GM21360 (cell line): ENCODE results near the gene RRAGC.
A peak's percentile ranks its signal among the peaks of the same experiment; 100 is the strongest.
"Not testable (repeated sequence)": the region's sequence is repeated elsewhere in the genome, so short reads cannot be mapped to it uniquely, and the experiment has no call there.

Experiments
- ATAC-seq: cut with Tn5 transposase; IDR thresholded peaks from one replicate; pipeline ENCODE4 v1.9.1; 2021; ENCODE audit warnings: mild to moderate bottlenecking, moderate library complexity; ENCODE audit not compliant: unreplicated experiment

RRAGC gene

DNA sequence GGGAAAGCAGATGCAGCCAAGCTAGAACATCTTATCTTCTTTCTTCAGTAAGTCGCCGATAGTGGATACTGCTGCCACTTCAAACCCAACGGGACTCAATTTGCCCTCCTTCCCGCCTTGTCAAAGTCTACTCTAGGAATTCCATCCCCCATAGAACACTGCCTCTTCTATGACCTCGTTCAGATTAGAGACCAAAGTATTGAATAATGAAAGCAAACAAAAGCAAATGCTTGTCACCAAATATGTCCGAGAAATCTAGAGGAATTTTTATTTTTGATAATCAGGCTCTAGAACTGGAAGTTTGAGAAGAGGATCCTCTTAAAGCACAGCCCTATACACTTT lies 853 bp upstream of the RRAGC start:
- no peak for ATAC-seq

DNA sequence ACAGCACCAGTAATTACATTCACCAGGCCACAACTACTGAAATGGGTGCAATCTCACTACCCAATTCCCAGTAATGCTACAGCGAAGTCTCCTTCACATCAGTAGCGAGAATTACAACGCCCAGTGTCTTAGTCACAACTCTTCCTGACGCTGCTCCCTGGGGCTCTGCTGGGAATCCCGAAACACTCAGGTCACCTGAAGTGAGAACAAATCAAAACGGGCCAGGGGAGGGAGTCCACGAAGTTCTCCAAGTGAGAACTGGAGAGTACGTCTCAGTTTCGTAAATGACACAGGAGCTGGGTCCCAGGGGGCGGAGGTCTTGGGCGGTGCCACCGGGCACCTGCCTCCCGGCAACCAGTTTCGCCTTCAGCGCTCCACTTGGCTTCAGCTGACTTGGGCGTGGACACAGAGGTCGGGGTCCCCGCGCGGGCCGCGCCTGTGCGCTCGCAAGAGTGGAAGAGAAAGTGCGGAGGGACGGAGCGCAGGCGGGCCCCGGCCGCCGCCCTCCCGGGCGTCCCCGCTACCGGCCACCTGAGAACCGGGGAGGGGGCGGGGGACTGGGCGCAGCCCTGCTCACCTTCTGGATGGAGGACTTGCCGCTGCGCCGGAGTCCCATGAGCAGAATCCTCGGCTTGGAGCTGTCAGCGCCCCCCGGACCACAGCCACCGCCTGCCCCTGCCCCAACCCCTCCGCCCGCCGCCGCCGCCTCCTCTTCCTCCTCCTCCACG lies 575 bp downstream of the RRAGC start:
- peak; percentile 34 for ATAC-seq

DNA sequence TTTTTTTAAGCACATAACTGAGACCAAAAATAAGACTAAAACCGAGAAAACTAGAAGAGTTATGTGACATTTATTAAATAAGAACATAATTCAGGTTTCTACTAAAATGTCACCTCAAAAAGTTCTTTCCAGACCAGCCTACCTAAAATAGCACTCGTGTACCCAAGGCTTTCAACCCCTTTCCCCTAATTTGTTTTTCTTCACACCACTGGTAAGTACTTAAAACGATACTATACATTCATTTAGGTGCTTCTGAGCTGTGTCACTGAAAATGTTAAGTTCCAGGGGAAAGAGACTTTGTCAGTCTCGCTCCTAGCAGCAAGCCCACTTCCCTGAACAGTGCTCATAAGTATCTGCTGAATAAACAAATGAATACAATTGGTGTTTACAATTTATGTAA lies 6.8 kb downstream of the RRAGC start:
- no peak for ATAC-seq

DNA sequence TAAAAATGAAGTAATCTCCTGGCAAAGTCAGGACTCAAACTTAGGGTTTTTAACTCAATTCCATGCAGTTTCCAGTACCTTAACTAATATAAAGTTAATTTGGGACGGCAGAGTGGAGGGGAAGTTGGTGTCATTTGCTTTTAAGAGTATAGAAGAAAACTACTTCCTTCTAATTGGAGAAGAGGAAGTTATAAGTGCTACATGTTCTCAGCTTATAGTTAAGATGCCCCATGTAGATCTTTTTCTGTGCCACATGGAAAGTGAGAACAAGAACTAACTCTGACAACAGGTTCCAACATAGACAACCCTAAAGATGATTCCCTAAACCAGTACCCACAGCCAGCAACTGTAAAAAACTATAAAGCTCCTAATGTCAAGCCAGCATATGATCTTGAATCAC lies 11.5 kb downstream of the RRAGC start:
- ATAC-seq, result no peak

DNA sequence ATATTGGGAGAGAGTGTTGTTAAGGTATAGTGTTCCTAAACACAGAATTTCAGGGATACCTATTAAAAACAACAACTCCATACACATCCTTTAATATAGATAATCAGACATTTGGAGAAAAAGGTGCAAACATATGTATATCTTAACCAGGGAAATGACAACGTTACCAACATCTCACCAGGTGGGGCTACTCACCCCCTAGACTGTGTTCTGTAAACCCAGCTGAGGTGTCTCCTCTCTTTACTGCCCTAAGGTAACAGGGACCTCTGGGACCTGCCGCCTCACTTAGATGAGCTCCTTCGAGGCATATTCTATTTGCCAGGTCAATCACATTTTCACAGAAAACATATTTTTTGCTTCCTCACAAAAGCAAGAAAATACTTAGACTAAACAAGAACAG lies 13.4 kb downstream of the RRAGC start:
- no peak for ATAC-seq

DNA sequence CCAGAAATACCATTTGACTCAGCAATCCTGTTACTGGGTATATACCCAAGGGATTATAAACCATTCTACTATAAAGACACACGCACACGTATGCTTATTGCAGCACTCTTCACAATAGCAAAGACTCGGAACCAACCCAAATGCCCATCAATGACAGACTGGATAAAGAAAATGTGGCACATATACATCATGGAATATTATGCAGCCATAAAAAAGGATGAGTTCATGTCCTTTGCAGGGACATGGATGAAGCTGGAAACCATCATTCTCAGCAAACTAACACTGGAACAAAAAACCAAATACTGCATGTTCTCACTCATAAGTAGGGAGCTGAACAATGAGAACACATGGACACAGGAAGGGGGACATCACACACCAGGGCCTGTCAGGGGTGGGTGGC lies 14.5 kb downstream of the RRAGC start:
- not testable (repeated sequence) for ATAC-seq

DNA sequence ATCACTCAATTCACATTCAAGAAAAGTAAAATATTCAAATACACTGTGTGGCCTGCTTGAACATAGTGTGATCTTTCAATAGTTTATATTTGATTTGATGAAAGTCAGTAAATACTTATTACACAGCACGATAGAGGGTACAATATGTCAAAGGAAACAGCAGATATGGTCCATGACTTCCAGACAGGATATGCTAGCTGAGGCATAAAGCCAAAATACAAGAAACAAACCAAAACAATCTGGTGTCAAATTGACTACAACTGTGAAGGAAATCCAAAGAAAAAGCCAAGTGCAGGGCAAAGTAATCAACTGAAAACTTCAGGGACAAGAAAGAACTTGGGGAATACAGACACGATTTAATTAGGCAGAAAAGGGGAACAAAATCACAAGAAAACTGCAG lies 19.3 kb downstream of the RRAGC start:
- ATAC-seq, result no peak

DNA sequence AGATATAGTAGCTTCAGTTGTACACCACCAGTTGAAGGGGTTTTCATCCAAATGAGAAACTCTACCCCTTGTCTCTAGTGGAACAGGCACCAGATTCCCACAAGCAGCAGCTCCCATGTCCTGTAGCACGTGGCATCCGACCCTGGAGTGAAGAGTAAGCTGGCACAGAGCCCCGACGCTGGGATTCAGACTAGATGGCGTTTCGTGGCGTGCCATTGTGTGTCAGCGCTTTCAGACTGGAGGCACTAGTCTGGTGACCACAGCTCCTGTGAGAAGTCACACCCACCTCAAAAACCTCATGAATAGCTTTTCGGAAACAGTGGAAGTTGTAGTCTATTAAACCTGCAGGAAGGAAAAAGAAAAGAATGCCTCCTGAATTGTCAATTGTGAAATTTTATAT lies 20.2 kb downstream of the RRAGC start:
- no peak for ATAC-seq

DNA sequence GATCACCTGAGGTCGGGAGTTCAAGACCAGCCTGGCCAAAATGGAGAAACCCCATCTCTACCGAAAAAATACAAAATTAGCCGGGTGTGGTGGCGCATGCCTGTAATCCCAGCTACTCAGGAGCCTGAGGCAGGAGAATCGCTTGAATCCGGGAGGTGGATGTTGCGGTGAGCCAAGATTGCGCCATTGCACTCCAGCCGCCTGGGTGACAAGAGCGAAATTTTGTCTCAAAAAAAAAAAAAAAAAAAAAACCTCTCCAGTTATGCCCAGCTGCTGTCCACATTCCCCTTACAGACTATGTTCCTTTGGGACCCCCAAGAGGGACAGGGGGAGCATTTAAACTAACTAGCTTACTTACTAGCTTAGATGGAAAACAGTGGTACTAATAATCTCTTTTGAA lies 23.3 kb downstream of the RRAGC start:
- not testable (repeated sequence) for ATAC-seq

DNA sequence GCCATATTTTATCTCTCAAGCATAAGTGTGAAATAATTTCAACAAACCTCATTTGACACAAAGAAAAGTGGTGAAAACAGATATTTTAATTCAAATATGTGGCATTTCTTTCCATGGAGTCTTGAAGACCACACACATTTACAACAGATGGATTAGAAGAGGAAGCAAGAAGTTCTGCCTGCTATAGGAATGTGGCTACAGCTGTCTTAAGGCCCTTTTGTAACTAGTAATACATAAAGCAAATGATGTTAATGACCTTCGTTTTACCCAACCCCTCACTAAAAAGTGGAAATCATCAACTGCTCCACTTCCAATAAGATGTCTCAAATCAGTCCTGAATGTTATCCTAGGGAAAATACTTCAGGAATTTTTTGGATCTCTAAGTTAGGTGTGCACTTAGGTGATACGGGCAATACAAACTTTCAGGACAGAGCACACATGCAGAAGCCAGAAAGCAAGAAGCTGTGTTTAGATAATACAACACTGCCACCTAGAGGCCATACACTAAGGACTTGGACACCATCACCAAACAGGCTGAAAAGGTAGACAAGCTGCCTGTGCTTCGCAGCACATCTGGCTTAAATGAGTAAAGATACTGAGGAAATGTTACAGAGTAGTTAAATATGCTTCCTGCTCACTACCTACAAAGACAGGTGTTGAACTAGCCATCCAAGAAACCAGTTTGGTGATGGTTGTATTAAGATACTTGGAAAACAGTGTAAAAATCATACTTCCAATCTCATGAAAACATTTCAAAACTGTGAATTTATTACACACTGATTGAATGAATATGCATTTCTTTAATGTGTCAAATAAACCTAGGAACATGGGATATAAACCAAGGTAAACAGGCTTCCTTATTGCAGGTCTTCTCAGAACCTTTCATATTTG lies 24.4 kb downstream of the RRAGC start:
- no peak for ATAC-seq

DNA sequence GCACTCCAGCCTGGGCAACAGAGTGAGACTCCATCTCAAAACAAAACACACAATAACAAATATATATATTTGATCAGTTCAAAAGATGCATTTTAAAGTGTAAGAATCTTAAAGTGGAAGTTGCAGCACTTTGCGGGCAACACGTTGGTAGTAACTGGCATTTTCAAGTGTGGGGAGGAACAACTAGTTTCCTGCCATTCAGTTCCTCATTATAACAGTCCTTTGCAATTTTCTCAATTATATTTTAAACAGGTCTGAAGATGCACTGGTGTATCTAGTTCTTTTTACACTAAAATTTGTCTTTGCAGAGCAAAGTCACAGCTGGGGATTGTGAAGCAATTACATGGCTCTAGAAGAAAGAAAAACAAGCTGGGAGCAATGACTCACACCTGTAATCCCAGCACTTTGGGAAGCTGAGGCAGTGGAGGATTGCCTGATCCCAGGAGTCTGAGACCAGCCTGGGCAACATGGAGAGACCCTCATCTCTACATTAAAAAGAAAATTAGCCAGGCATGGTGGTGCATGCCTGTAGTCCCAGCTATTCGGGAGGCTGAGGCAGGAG lies 25.3 kb downstream of the RRAGC start:
- no peak for ATAC-seq

DNA sequence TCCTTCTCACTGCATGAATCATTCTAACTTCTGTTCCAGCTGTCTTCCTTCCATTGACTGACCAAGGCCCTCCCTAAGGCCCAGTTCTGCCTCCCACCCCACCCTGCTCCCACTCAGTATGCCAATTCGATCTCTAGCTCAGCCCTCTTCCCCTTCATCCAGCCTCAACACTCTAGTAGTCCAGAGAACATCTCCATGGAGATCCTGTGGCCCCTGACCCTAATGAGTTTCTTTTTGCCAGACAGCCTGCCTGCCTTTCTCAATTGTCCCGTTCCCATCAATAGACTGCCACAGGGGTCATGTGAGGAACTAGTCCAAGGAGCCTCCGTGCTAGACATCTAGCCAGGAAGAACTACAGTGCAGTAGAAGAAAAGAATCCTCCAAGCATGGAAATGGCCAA lies 26.4 kb downstream of the RRAGC start:
- no peak for ATAC-seq

DNA sequence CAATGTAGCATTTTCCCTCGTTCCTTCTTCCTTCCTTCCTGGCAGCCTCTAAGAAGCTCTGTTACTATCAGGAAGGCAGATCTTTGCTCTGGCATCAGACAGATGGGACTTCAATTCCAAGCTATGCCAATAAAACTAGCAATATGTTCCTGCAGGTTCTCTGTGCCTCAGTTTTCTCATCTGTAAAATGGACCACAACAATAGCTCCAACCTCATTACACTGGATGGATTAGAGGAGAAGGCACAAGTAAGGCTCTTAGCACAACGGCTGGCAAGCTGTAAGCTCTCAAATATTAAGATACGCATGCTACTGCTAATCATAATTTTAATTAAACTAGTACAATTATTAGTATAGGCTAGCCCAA lies 27.2 kb downstream of the RRAGC start:
- no peak for ATAC-seq

DNA sequence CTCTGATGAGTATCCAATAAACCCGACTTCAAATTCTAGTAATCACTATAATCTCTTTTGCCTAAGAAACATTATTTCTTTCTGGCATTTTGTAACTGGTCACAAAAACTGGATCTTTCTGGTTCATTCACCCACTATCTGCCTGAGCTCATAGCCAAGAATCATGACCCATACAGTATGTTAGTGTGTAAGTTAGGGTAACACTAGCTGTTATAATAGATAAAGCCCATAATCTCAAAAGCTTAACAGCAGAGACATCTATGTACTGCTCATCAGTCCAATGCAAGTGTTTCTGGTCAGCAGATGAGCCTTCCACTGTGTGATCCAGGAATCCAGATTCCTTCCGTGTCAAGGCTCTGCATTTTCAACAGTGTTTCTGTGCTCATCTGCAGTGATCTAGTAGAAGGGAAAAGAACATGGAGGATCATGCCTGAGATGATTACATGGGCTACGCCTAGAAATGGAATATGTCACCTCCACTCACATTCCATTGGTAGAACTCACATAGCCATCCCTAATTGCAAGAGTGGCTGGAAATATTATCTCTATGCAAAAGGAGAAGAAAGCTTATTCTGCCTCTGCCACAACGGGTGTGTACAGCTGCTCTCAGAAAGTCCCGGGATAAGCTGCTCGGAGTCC lies 27.7 kb downstream of the RRAGC start:
- no peak for ATAC-seq

DNA sequence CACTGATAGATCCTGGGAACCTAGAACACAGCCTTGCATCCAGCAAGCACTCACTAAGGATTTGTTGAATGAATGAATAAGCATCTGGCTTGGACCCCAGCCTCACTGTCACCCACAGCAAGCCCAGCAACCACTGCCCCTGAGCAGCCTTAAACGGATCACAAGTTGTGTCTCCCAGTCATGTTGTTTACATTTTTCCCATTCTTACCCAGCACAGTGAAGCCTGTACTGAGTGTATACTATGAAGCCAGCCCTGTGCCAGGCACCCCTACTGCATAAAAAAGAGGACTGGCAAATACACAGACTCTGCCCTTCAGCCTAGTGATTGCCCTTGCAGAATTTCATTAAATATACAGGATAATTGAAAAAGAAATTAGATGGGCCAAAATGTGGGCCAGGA lies 30.2 kb downstream of the RRAGC start:
- no peak for ATAC-seq

DNA sequence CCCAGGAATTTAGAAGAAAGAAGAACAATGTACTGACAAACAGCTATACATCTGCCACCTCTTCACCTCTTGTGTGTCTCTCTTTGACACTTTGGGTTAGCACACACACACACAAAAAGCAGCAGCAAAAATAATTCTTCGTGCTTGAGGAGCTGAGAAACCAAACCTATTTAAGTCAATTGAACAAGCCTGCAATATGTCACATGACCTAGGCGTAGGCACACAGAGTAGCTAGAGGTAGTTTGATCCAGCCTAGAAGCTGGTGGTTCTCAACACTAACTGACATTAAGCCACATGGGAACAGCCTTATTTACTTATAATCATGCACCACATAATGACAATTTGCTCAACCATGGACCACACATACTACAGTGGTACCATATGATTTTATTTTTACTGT lies 32.3 kb downstream of the RRAGC start:
- no peak for ATAC-seq

DNA sequence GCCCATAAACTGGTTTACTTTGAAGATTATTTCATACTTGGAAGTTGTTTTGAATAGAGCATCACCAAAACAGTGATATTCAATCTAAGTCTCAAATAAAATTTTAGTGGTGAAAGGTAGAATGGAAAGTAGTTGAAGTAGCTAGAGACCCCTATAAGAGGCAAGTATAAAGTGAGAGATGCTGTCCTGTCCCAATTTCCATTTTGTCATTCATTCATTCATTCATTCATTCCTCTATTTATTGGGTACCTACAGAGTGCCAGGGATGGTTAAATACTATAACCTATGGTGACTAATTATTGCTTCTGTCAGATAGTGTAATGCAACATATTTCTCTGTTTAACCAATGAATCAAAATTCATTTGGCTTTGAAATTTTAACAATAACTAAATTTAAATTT lies 32.7 kb downstream of the RRAGC start:
- ATAC-seq, result no peak

DNA sequence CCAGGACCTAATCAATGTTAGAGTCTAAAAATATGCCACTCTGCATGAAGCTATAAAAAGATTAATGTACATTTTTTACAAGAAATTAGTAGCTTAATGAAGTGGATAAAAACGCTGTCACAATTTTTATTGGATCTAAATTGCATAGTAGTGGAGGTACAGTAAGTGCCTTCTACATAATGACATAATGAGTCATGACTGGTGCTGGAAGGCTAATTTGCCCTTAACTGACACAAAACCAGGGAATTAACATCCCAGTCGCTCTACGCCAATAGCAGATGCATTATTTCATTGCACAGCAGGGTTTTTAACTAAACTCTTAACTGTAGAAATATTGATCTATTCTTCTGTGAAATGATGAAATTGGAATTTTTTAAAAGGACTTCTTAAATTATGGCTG lies 33.3 kb downstream of the RRAGC start:
- no peak for ATAC-seq

DNA sequence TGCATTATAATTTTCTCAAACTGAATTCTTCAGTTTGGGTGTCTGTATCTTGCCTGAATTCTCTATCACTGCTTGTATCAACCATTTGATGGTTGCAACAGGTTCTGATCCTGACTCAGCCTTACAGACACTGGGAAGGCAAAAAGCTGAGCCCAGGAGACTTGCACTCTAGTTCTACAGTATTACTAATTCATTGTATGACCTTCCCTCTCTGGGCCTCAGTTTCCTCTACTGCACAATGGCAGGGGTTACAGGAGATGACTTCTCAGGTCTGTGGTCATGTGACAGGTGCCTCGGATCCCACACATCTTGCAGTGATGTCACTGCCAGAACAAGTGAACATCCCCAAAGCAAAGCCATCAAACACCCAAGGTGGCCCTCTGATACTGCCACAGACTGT lies 38.7 kb downstream of the RRAGC start:
- no peak for ATAC-seq

DNA sequence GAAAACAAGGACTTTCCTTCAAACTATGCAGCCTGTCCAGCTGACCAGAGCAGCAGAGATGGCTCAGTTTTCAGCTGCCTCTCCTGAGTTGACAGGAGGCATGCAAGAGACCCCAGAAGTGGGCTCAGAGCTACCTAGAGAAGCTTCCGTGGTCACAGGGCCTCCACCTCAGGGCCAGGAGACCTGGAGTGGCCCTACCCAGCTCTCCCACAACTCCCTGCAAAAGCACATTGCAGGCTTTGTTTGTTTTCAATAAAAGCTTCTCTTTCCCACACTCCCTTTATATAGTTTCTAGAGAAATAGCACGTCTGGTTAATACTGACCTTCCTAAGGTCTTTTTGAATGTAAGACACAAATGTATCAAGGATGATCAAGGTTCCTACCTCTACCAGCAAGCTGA lies 40.1 kb downstream of the RRAGC start:
- ATAC-seq, result no peak

DNA sequence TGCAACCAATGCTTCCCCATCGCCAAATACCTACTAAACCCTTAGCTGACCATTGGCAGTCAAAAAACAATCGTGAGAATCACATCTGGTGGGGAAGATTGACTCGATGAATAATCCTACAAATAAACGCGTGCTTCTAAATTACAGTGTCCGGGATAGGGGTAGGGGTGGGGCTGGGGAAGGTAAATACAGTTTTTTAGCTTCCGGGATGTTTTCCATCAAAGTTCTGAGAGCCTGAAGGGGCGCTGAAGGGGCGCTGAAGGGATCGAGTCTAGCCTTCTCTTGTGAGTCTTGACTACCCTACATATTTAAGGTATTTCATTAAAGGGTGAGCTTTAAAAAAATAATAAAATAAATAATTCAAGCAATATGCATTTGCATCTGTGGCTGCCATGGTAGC lies 40.5 kb downstream of the RRAGC start:
- no peak for ATAC-seq
